ENCODE data around the gene CMTM4. TPM values are rescaled to one million over a fixed set of nuclear protein-coding genes. Genes with fewer than 3 reads are reported as not detected.

CMTM4 gene
- total and polyA plus RNA-seq, 2 experiments from 2014 or later, result 3.5 to 21.1 TPM

DNA sequence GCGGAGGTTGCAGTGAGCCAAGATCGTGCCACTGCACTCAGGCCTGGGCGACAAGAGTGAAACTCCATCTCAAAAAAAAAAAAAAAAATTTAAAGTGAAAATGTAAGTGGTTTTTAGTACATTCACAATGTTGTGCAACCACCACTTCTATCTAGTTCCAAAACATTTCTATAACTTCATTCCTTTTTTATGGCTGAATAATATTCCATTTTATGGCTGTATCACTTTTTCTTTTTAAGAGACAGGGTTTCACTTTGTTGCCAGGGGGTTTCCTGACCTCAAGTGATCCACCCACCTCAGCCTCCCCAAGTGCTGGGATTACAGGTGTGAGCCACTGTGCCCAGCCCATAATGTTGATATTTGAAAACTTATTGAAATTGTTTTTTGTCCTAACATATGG lies 103.7 kb downstream of the CMTM4 start:
- Histone ChIP-seq H2AFZ (no peak overlapping the region), H4K20me1 (ENCODE audit: insufficient read depth) (no peaks in the 10 kb centered on the region), H3K4me1 (ENCODE audit: insufficient read depth) (no peaks in the 10 kb centered on the region), H3K27ac (no peak overlapping the region), H3K9me2 (ENCODE audit: insufficient read depth) (no peaks in the 10 kb centered on the region), H3F3A (ENCODE audit: insufficient read depth) (no peaks in the 10 kb centered on the region), H3K79me2 (ENCODE audit: insufficient read depth) (no peaks in the 10 kb centered on the region), H3K36me3 (ENCODE audit: low read depth) (no peaks in the 10 kb centered on the region), H3K27me3 (replicated peaks; ENCODE audit: insufficient read depth) (no peaks in the 10 kb centered on the region), H3K4me3 (no peak overlapping the region), H3K9ac (no peak overlapping the region), H3K9me3 (ENCODE audit: low read depth) (no peaks in the 10 kb centered on the region), H3K4me2 (ENCODE audit: unreplicated experiment) (no peak overlapping the region)
- 86 to 88% methylated on average over 3 of the region's 3 CpGs for WGBS, 2 experiments (ENCODE audit: low coverage in 1 of 2, low lambda C conversion rate in 2 of 2, missing lambda C conversion rate in 2 of 2)
- TF ChIP-seq EZH2phosphoT487 (IDR thresholded peaks at IDR 0.05; ENCODE audit: insufficient read depth, low read depth) (no peak), EZH2 (IDR thresholded peaks at IDR 0.05; ENCODE audit: insufficient read depth, poor library complexity, severe bottlenecking) (no peak)
- DNase-seq, result no peak
- in situ Hi-C loops (cut with MboI), result no loop called here

- H3K79me2 ChIP-seq (ENCODE audit: insufficient read depth), result no peaks in the 10 kb centered on the region
- 87 to 88% methylated on average over 3 of the region's 3 CpGs for WGBS, 2 experiments (ENCODE audit: low coverage in 1 of 2, low lambda C conversion rate in 2 of 2, missing lambda C conversion rate in 2 of 2)
Measured at GRCh38 chr16:66592241-66592640, 104.3 kb downstream of the CMTM4 start.

DNA sequence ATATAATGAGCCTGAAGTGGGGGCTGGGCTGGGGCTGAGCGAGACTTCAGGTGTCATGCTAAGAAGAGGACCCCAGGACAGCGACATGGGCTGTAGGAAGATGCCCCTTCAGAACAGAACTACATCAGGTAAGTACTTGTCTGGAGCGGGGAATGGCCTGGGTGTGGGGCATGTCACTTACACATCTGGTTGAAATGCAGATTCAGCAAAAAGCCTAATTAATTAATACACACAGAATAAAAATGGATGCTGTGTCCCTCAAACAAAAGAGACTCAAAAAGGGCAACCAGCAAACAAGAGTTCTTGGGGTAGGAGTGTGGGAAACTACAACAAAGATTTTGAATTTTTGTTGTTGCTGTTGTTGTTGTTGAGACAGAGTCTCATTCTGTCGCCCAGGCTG lies 105.5 kb downstream of the CMTM4 start:
- no peaks in the 10 kb centered on the region for H3K9me3 ChIP-seq (ENCODE audit: low read depth)
- H3K4me1 ChIP-seq (ENCODE audit: insufficient read depth), result no peaks in the 10 kb centered on the region
- H3K27ac ChIP-seq, result no peak overlapping the region
- DNase-seq, result no peak
- H3K4me2 ChIP-seq (ENCODE audit: unreplicated experiment), result no peak overlapping the region
- no peak overlapping the region for H3K9ac ChIP-seq
- no peaks in the 10 kb centered on the region for H3K79me2 ChIP-seq (ENCODE audit: insufficient read depth)
- no peak overlapping the region for H3K4me3 ChIP-seq
- no peaks in the 10 kb centered on the region for H3K27me3 ChIP-seq (replicated peaks; ENCODE audit: insufficient read depth)
- no peaks in the 10 kb centered on the region for H3K36me3 ChIP-seq (ENCODE audit: low read depth)
- H2AFZ ChIP-seq, result no peak overlapping the region
- no peak for TF ChIP-seq EZH2phosphoT487 (IDR thresholded peaks at IDR 0.05; ENCODE audit: insufficient read depth, low read depth)
- no peak for TF ChIP-seq EZH2 (IDR thresholded peaks at IDR 0.05; ENCODE audit: insufficient read depth, poor library complexity, severe bottlenecking)
- no peaks in the 10 kb centered on the region for H3F3A ChIP-seq (ENCODE audit: insufficient read depth)
- H3K9me2 ChIP-seq (ENCODE audit: insufficient read depth), result no peaks in the 10 kb centered on the region
- in situ Hi-C loops (cut with MboI), result no loop called here
- H4K20me1 ChIP-seq (ENCODE audit: insufficient read depth), result no peaks in the 10 kb centered on the region
- 76 to 79% methylated on average over 4 of the region's 4 CpGs for WGBS, 2 experiments (ENCODE audit: low coverage in 1 of 2, low lambda C conversion rate in 2 of 2, missing lambda C conversion rate in 2 of 2)

More at GRCh38 chr16:66592241-66592640, 104.3 kb downstream of the CMTM4 start:
- H3K9me2 ChIP-seq (ENCODE audit: insufficient read depth), result no peaks in the 10 kb centered on the region
- no peak overlapping the region for H3K9ac ChIP-seq
- no peak for DNase-seq
- H2AFZ ChIP-seq, result no peak overlapping the region
- no peaks in the 10 kb centered on the region for H3K27me3 ChIP-seq (replicated peaks; ENCODE audit: insufficient read depth)
- H3K4me2 ChIP-seq (ENCODE audit: unreplicated experiment), result no peak overlapping the region
- H3K36me3 ChIP-seq (ENCODE audit: low read depth), result no peaks in the 10 kb centered on the region
- H3K27ac ChIP-seq, result no peak overlapping the region
- H3F3A ChIP-seq (ENCODE audit: insufficient read depth), result no peaks in the 10 kb centered on the region
- H3K9me3 ChIP-seq (ENCODE audit: low read depth), result no peaks in the 10 kb centered on the region
- no peak overlapping the region for H3K4me3 ChIP-seq
- in situ Hi-C loops (cut with MboI), result no loop called here
- no peaks in the 10 kb centered on the region for H4K20me1 ChIP-seq (ENCODE audit: insufficient read depth)
- no peaks in the 10 kb centered on the region for H3K4me1 ChIP-seq (ENCODE audit: insufficient read depth)
- no peak for TF ChIP-seq EZH2phosphoT487 (IDR thresholded peaks at IDR 0.05; ENCODE audit: insufficient read depth, low read depth)

DNA sequence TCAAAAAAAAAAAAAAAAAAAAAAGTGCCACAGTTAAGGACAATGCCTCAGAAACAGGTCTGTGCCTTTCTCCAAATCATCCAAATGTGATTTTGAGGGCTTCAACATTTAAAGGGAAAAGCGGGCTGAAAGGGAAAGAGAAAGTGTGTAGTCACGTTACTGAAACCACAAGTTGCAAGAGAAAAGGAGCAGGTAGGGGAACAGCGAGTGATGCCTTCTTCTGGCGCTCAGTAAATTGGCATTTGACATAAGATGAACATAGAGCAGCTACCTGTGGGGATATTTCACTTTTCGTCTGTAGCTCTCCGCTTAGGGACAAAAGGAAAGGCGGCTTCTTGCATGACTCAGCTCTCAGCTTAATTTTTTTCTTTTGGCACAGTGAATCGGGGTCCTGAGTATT lies 106.2 kb downstream of the CMTM4 start:
- WGBS, 2 experiments (ENCODE audit: low coverage in 1 of 2, low lambda C conversion rate in 2 of 2, missing lambda C conversion rate in 2 of 2), result 89 to 93% methylated on average over 8 of the region's 8 CpGs
- no peak for TF ChIP-seq EZH2 (IDR thresholded peaks at IDR 0.05; ENCODE audit: insufficient read depth, poor library complexity, severe bottlenecking)
- no peak overlapping the region for H3K9ac ChIP-seq
- no peaks in the 10 kb centered on the region for H3K79me2 ChIP-seq (ENCODE audit: insufficient read depth)
- no peak overlapping the region for H2AFZ ChIP-seq
- H3K27me3 ChIP-seq (replicated peaks; ENCODE audit: insufficient read depth), result no peaks in the 10 kb centered on the region
- no peaks in the 10 kb centered on the region for H3K9me2 ChIP-seq (ENCODE audit: insufficient read depth)
- H3K4me2 ChIP-seq (ENCODE audit: unreplicated experiment), result no peak overlapping the region
- no peak for DNase-seq
- H3K27ac ChIP-seq, result no peak overlapping the region
- H3K4me1 ChIP-seq (ENCODE audit: insufficient read depth), result no peaks in the 10 kb centered on the region
- H3K4me3 ChIP-seq, result no peak overlapping the region
- H3K9me3 ChIP-seq (ENCODE audit: low read depth), result no peaks in the 10 kb centered on the region
- H3F3A ChIP-seq (ENCODE audit: insufficient read depth), result no peaks in the 10 kb centered on the region
- H4K20me1 ChIP-seq (ENCODE audit: insufficient read depth), result no peaks in the 10 kb centered on the region
- H3K36me3 ChIP-seq (ENCODE audit: low read depth), result no peaks in the 10 kb centered on the region
- in situ Hi-C loops (cut with MboI), result no loop called here
